C4-2B (cell line): ENCODE measurements around the gene GUCA1A.

Source experiments
- ZFX ChIP-seq: fragments of 450-650 bp; IDR thresholded peaks from 2 replicates; pipeline ENCODE4 v1.6.1; 2017
- TF ChIP-seq, protein P1 (sequence below): fragments of 450-650 bp; conservative IDR thresholded peaks from 2 replicates; pipeline ENCODE4 v1.5.1; 2017; ENCODE audit warnings: mild to moderate bottlenecking

DNA sequence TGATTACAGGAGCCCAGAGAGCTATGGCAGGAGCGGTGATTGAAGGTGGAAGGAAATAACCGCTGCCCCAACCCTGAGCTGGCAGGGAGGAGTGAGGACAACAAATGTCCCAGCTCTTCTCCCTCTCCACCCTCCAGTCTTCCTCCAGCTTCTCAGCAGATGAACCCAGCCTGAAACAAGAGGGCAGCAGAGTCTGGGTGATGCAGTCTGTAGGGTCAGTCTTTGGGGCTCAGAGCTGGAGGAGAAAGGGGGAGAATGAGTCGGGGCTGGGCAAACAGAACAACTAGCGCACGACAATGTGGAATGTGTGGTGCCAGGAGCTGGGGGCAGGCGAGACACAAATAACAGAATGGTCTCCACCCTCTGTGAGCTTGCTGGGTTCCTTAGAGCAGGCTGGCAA is 4.5 kb upstream of the GUCA1A start:
- TF ChIP-seq, protein P1, sequence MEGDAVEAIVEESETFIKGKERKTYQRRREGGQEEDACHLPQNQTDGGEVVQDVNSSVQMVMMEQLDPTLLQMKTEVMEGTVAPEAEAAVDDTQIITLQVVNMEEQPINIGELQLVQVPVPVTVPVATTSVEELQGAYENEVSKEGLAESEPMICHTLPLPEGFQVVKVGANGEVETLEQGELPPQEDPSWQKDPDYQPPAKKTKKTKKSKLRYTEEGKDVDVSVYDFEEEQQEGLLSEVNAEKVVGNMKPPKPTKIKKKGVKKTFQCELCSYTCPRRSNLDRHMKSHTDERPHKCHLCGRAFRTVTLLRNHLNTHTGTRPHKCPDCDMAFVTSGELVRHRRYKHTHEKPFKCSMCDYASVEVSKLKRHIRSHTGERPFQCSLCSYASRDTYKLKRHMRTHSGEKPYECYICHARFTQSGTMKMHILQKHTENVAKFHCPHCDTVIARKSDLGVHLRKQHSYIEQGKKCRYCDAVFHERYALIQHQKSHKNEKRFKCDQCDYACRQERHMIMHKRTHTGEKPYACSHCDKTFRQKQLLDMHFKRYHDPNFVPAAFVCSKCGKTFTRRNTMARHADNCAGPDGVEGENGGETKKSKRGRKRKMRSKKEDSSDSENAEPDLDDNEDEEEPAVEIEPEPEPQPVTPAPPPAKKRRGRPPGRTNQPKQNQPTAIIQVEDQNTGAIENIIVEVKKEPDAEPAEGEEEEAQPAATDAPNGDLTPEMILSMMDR: no peak
- TF ChIP-seq ZFX: no peak
